Activated naive CD4-positive, alpha-beta T cell treated with anti-CD3 and anti-CD28 coated beads, Interleukin-2, amount 50 U/mL, for 16 hours (primary cell): ENCODE data around the gene COQ7.
A peak's percentile ranks its signal among the peaks of the same experiment; 100 is the strongest.

Experiments used
- DNase-seq: peaks from one replicate; pipeline ENCODE4 v3.0.0-alpha.2; 2020

The COQ7 gene

GRCh38 chr16:19086322-19087199 is 19.1 kb downstream of the COQ7 start:
- peak; percentile 76 for DNase-seq

- DNase-seq = no peak
These were observed 21.0 kb downstream of the COQ7 start for GRCh38 chr16:19088341-19088916.

GRCh38 chr16:19089410-19089955 is 22.1 kb downstream of the COQ7 start:
- no peak for DNase-seq

- DNase-seq = no peak
These were observed 23.5 kb downstream of the COQ7 start for GRCh38 chr16:19090916-19091315.

GRCh38 chr16:19092653-19093410 is 25.4 kb downstream of the COQ7 start:
- no peak for DNase-seq

GRCh38 chr16:19093631-19094541 is 26.5 kb downstream of the COQ7 start:
- no peak for DNase-seq

GRCh38 chr16:19094542-19095365 is 27.3 kb downstream of the COQ7 start:
- no peak for DNase-seq

GRCh38 chr16:19095654-19096053 is 28.2 kb downstream of the COQ7 start:
- DNase-seq = no peak

GRCh38 chr16:19098173-19098572 is 30.8 kb downstream of the COQ7 start:
- DNase-seq = no peak

- DNase-seq = no peak
These were observed 34.9 kb downstream of the COQ7 start for GRCh38 chr16:19102187-19102872.

- DNase-seq = no peak
These were observed 37.2 kb downstream of the COQ7 start for GRCh38 chr16:19104607-19105006.

- no peak for DNase-seq
These were observed 37.7 kb downstream of the COQ7 start for GRCh38 chr16:19105131-19105530.

- no peak for DNase-seq
These were observed 38.6 kb downstream of the COQ7 start for GRCh38 chr16:19105891-19106624.

GRCh38 chr16:19106625-19107020 is 39.2 kb downstream of the COQ7 start:
- DNase-seq = no peak

- no peak for DNase-seq
These were observed 41.2 kb downstream of the COQ7 start for GRCh38 chr16:19108409-19109287.

- no peak for DNase-seq
These were observed 41.9 kb downstream of the COQ7 start for GRCh38 chr16:19109288-19109664.

- DNase-seq = no peak
These were observed 43.3 kb downstream of the COQ7 start for GRCh38 chr16:19110537-19111360.

- DNase-seq = no peak
These were observed 44.6 kb downstream of the COQ7 start for GRCh38 chr16:19112099-19112407.
